Activated CD4-positive, alpha-beta memory T cell treated with anti-CD3 and anti-CD28 coated beads, Interleukin-2, amount 10 ng/mL, durations not matched to agents 7 days and 5 days (primary cell): Measurements from ENCODE around the gene CWF19L1. TPM values are rescaled to one million over a fixed set of nuclear protein-coding genes. Genes with fewer than 3 reads are reported as not detected.
"Not testable (repeated sequence)": the region's sequence is repeated elsewhere in the genome, so short reads cannot be mapped to it uniquely, and the experiment has no call there.

ENCODE experiments used
- CTCF ChIA-PET: fragments of 350-600 bp; sonication (Branson Sonifier 250); formaldehyde crosslinking; loops from one replicate; lab custom pipeline; 2021; ENCODE audit warnings: antibody characterized with exemption, inconsistent platforms; lab: Charles Lee
- POLR2A ChIA-PET: fragments of 350-600 bp; sonication (Branson Sonifier 250); formaldehyde crosslinking; loops from one replicate; lab custom pipeline; 2021; ENCODE audit warnings: antibody characterized with exemption; lab: Charles Lee
- DNase-seq: peaks from one replicate; pipeline ENCODE4 v3.0.0-alpha.2; 2020
- H3K27ac Mint-ChIP-seq: one replicate; pipeline ENCODE4 v1.8.0; 2021; ENCODE audit warnings: mild to moderate bottlenecking, mixed read lengths
- H3K27me3 Mint-ChIP-seq: one replicate; pipeline ENCODE4 v1.8.0; 2021; ENCODE audit warnings: mixed read lengths
- H3K36me3 Mint-ChIP-seq: one replicate; pipeline ENCODE4 v1.8.0; 2021; ENCODE audit warnings: low read depth, mixed read lengths
- H3K4me1 Mint-ChIP-seq: one replicate; pipeline ENCODE4 v1.8.0; 2021; ENCODE audit warnings: mixed read lengths
- H3K4me3 Mint-ChIP-seq: one replicate; pipeline ENCODE4 v1.8.0; 2021; ENCODE audit warnings: mild to moderate bottlenecking, mixed read lengths
- H3K9me3 Mint-ChIP-seq: one replicate; pipeline ENCODE4 v1.8.0; 2021; ENCODE audit warnings: mixed read lengths
- total RNA-seq, 2 experiments: library from RNA; stranded (reverse); gene quantifications; one replicate each; pipeline ENCODE4 v1.2.3, GENCODE V29; 2021

The CWF19L1 gene
- total RNA-seq, 2 experiments from 2014 or later, result 36.0 to 36.7 TPM

GRCh38 chr10:100288196-100288595 is 20.8 kb upstream of the CWF19L1 start:
- POLR2A ChIA-PET, result interaction anchor here (3.0 kb wide), 1 partner anchor 222 kb away, joined by 29 read pairs; no protein-coding TSS in a partner anchor
- H3K36me3 Mint-ChIP-seq, result peaks cover 15% of the 10 kb centered on the region
- H3K9me3 Mint-ChIP-seq, result no peaks in the 10 kb centered on the region
- no peak overlapping the region for H3K27ac Mint-ChIP-seq
- peaks cover 29% of the 10 kb centered on the region for H3K4me1 Mint-ChIP-seq
- H3K4me3 Mint-ChIP-seq, result no peak overlapping the region
- H3K27me3 Mint-ChIP-seq, result peaks cover 9% of the 10 kb centered on the region
- DNase-seq, result no peak
- CTCF ChIA-PET, result no interaction called here

DNA sequence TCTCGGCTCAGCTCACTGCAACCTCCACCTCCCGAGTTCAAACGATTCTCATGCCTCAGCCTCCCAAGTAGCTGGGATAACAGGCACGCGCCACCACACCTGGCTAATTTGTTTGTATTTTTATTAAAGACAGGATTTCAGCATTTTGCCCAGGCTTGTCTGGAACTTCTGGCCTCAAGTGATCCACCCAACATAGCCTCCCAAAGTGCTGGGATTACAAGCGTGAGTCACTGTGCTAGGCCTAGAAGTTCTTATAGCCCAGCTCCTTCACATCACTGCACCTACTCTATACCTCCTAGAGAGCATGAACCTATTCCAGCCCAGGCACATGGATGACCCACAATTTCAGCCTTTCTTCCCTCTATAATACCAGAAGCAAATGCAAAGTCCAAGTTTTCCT is 20.3 kb upstream of the CWF19L1 start:
- POLR2A ChIA-PET, result interaction anchor here (1.3 to 3.0 kb wide), 3 partner anchors 13 to 222 kb away, joined by 4 to 29 read pairs (median 15); partner anchors contain the start of gene CWF19L1
- Mint-ChIP-seq H3K27me3 (peaks cover 9% of the 10 kb centered on the region), H3K36me3 (peaks cover 15% of the 10 kb centered on the region), H3K27ac (no peak overlapping the region), H3K4me1 (peaks cover 29% of the 10 kb centered on the region), H3K4me3 (peak overlapping the region; percentile 29), H3K9me3 (no peaks in the 10 kb centered on the region)
- DNase-seq, result no peak
- CTCF ChIA-PET, result interaction anchor here (1.4 kb wide), 1 partner anchor 248 kb away, joined by 3 read pairs; the partner anchor contains the start of gene HIF1AN

DNA sequence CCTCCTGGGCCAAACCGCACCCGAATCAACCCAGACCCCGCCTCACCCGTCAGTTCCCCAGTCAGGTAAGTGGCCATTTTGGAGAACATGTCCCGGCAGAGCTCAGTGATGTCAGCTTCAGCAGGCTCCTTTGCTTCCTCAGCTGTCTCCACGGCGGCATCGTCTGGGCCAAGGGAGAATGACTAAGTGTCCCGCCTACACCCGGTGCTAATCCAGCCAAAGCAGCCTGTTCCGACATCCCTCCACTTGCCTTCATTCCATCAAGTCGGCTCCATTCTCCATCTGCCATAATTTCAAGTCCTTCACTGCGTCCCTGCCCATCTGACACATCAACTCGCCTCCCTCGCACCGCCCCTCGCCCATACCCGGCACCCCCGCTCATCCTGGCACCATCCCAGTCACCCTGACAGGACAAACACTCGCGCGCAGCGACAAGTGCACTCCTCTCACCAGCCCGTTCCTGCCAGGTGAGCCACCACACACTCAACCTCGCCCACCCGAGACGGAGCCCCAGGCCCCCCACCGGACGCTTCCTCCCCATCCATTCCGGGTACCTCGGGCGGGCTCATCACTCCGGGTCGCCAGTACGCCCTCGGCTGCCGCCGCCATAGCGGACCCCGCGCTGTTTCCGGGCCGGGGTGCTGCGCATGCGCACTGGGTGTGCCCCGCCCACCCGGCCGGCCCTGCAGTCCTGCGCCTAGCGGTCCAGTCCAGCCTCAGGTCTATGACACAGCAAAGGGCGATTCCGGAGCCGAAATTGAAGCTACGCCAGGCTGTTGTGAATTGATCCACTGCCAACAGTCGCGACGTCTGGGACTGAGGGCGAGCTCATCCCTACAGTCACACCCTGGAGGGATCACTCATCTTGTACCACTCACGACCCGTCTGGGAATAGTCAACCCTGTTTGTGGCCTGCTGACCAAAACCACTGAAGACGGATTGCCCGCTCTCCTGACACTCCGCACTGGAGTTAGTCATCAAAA is 18.9 kb upstream of the CWF19L1 start, which contains the start of gene BLOC1S2:
Gene BLOC1S2 (minus strand): TSS at position 630 of the 983 bp plus-strand sequence. CDS start 21 bp downstream, at position 609.
- CTCF ChIA-PET, result interaction anchor here (0.5 to 1.4 kb wide), 8 partner anchors 19 to 729 kb away, joined by 3 to 4 read pairs (median 3); partner anchors contain the start of genes CWF19L1 and HIF1AN
- H3K4me1 Mint-ChIP-seq, result peaks cover 29% of the 10 kb centered on the region
- POLR2A ChIA-PET, result interaction anchor here (0.6 to 3.0 kb wide), 24 partner anchors 9 to 627 kb away, joined by 3 to 29 read pairs (median 4); partner anchors contain the start of genes CWF19L1, ENTPD7, HIF1AN and SCD
- H3K27ac Mint-ChIP-seq, result peak within 1 kb of the TSS; percentile 98
- peaks cover 15% of the 10 kb centered on the region for H3K36me3 Mint-ChIP-seq
- H3K9me3 Mint-ChIP-seq, result no peaks in the 10 kb centered on the region
- H3K4me3 Mint-ChIP-seq, result peak within 1 kb of the TSS; percentile 100
- DNase-seq, result peak; percentile 88
- H3K27me3 Mint-ChIP-seq, result no peaks in the 10 kb centered on the region

GRCh38 chr10:100285326-100285725 is 17.9 kb upstream of the CWF19L1 start:
- peaks cover 24% of the 10 kb centered on the region for H3K36me3 Mint-ChIP-seq
- H3K27me3 Mint-ChIP-seq, H3K9me3 Mint-ChIP-seq, DNase-seq: not testable (repeated sequence)
- POLR2A ChIA-PET, result interaction anchor here (0.6 to 3.0 kb wide), 13 partner anchors 12 to 626 kb away, joined by 3 to 29 read pairs (median 3); partner anchors contain the start of genes CWF19L1, ENTPD7 and HIF1AN
- CTCF ChIA-PET, result interaction anchor here (0.9 to 1.5 kb wide), 3 partner anchors 18 to 225 kb away, joined by 3 to 4 read pairs (median 3); partner anchors contain the start of gene CWF19L1
- H3K4me3 Mint-ChIP-seq, result peak overlapping the region; percentile 100
- peaks cover 35% of the 10 kb centered on the region for H3K4me1 Mint-ChIP-seq
- H3K27ac Mint-ChIP-seq, result peak overlapping the region; percentile 98

DNA sequence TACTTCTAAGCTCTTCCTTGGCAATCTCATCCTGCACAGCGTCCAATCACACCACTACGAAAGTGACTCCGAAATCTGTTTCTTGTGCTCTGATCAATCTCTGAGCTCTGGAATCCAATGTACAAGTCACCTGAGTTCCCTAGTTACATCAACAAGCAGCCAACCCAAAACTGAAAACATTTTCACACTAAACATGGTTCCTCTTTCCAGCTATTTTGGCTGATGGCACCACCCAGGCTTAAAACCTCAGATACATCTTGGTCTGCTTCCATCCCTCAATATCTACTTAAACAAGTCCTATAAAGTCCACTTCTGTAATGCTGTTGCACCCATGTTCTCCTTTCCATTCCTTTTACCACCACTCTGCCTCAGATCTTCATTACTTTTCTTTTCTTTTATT is 15.5 kb upstream of the CWF19L1 start:
- Mint-ChIP-seq H3K27ac (no peak overlapping the region), H3K4me3 (no peak overlapping the region), H3K27me3 (no peaks in the 10 kb centered on the region), H3K4me1 (peaks cover 35% of the 10 kb centered on the region), H3K36me3 (peaks cover 39% of the 10 kb centered on the region), H3K9me3 (no peaks in the 10 kb centered on the region)
- ChIA-PET CTCF (no interaction called here), POLR2A (interaction anchor here (1.0 to 1.2 kb wide), 2 partner anchors 9 to 198 kb away, joined by 3 read pairs; no protein-coding TSS in a partner anchor)
- DNase-seq, result no peak

GRCh38 chr10:100276971-100277370 is 9.5 kb upstream of the CWF19L1 start:
- CTCF ChIA-PET, POLR2A ChIA-PET, DNase-seq, H3K27ac Mint-ChIP-seq, H3K4me1 Mint-ChIP-seq, H3K27me3 Mint-ChIP-seq, H3K9me3 Mint-ChIP-seq, H3K4me3 Mint-ChIP-seq: not testable (repeated sequence)
- peaks cover 53% of the 10 kb centered on the region for H3K36me3 Mint-ChIP-seq

GRCh38 chr10:100265821-100266485 is 1.5 kb downstream of the CWF19L1 start:
- H3K4me3 Mint-ChIP-seq, result peak overlapping the region; percentile 65
- CTCF ChIA-PET, result no interaction called here
- peaks cover 26% of the 10 kb centered on the region for H3K4me1 Mint-ChIP-seq
- peak overlapping the region; percentile 64 for H3K27ac Mint-ChIP-seq
- H3K36me3 Mint-ChIP-seq, result peaks cover 14% of the 10 kb centered on the region
- POLR2A ChIA-PET, result interaction anchor here (0.7 kb wide), 1 partner anchor 244 kb away, joined by 4 read pairs; no protein-coding TSS in a partner anchor
- no peaks in the 10 kb centered on the region for H3K9me3 Mint-ChIP-seq
- DNase-seq, result no peak
- H3K27me3 Mint-ChIP-seq, result no peaks in the 10 kb centered on the region

GRCh38 chr10:100254191-100254590 is 13.2 kb downstream of the CWF19L1 start:
- ChIA-PET POLR2A (interaction anchor here (1.2 kb wide), 1 partner anchor 10 kb away, joined by 3 read pairs; no protein-coding TSS in a partner anchor), CTCF (interaction anchor here (0.9 to 1.2 kb wide), 2 partner anchors 11 to 14 kb away, joined by 3 read pairs; no protein-coding TSS in a partner anchor)
- H3K36me3 Mint-ChIP-seq, result peaks cover 62% of the 10 kb centered on the region

GRCh38 chr10:100253041-100253440 is 14.4 kb downstream of the CWF19L1 start:
- Mint-ChIP-seq H3K4me1 (no peaks in the 10 kb centered on the region), H3K27me3 (no peaks in the 10 kb centered on the region), H3K27ac (no peak overlapping the region), H3K4me3 (no peak overlapping the region), H3K9me3 (no peaks in the 10 kb centered on the region), H3K36me3 (peaks cover 59% of the 10 kb centered on the region)
- ChIA-PET CTCF (no interaction called here), POLR2A (no interaction called here)
- DNase-seq, result no peak

More at GRCh38 chr10:100254191-100254590, 13.2 kb downstream of the CWF19L1 start:
- no peaks in the 10 kb centered on the region for H3K9me3 Mint-ChIP-seq
- H3K4me3 Mint-ChIP-seq, result no peak overlapping the region
- no peaks in the 10 kb centered on the region for H3K27me3 Mint-ChIP-seq
- H3K4me1 Mint-ChIP-seq, result no peaks in the 10 kb centered on the region
- no peak overlapping the region for H3K27ac Mint-ChIP-seq
- no peak for DNase-seq

DNA sequence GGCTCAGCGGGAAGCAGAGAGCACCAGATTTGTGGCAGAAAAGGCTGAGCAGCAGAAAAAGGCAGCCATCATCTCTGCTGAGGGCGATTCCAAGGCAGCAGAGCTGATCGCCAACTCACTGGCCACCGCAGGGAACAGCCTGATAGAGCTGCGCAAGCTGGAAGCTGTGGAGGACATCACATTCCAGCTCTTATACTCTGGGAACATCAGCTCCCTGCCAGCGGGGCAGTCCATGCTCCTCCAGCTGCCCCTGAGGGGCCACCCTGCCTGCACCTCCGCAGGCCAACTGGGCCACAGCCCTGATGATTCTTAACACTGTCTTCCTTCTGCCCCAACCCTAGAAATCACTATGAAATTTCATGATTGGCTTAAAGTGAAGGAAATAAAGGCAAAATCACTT is 18.6 kb downstream of the CWF19L1 start:
- Mint-ChIP-seq H3K9me3 (no peaks in the 10 kb centered on the region), H3K27ac (no peak overlapping the region), H3K4me1 (no peaks in the 10 kb centered on the region), H3K27me3 (no peaks in the 10 kb centered on the region), H3K4me3 (no peak overlapping the region), H3K36me3 (peaks cover 59% of the 10 kb centered on the region)
- DNase-seq, result no peak
- POLR2A ChIA-PET, result no interaction called here
- CTCF ChIA-PET, result interaction anchor here (1.3 kb wide), 1 partner anchor 23 kb away, joined by 3 read pairs; no protein-coding TSS in a partner anchor

- no peak for DNase-seq
- no peaks in the 10 kb centered on the region for H3K4me1 Mint-ChIP-seq
- ChIA-PET CTCF (no interaction called here), POLR2A (interaction anchor here (1.0 kb wide), 1 partner anchor 15 kb away, joined by 3 read pairs; no protein-coding TSS in a partner anchor)
- H3K4me3 Mint-ChIP-seq, result no peak overlapping the region
- H3K9me3 Mint-ChIP-seq, result no peaks in the 10 kb centered on the region
- no peaks in the 10 kb centered on the region for H3K27me3 Mint-ChIP-seq
- no peak overlapping the region for H3K27ac Mint-ChIP-seq
- H3K36me3 Mint-ChIP-seq, result peaks cover 61% of the 10 kb centered on the region
These were observed 21.8 kb downstream of the CWF19L1 start for GRCh38 chr10:100245484-100246220.
